Type B pancreatic cell (in vitro differentiated cells): ENCODE results near the gene SDK1. TPM values are rescaled to one million over a fixed set of nuclear protein-coding genes. Genes with fewer than 3 reads are reported as not detected.

Experiments used
- DNase-seq: peaks from one replicate; pipeline ENCODE4 v3.0.0; 2021; ENCODE audit warnings: mixed read lengths; ENCODE audit not compliant: unreplicated experiment; ENCODE audit errors: extremely low spot score
- H3K27ac Mint-ChIP-seq: 2 replicates; pipeline ENCODE4 v1.8.0; 2021; ENCODE audit warnings: mild to moderate bottlenecking, mixed read lengths
- H3K27me3 Mint-ChIP-seq: 2 replicates; pipeline ENCODE4 v1.8.0; 2021; ENCODE audit warnings: mixed read lengths
- H3K36me3 Mint-ChIP-seq: 2 replicates; pipeline ENCODE4 v1.8.0; 2021; ENCODE audit warnings: mixed read lengths
- H3K4me1 Mint-ChIP-seq: one replicate; pipeline ENCODE4 v1.8.0; 2021; ENCODE audit warnings: mixed read lengths; ENCODE audit not compliant: unreplicated experiment
- H3K4me3 Mint-ChIP-seq: 2 replicates; pipeline ENCODE4 v1.8.0; 2021; ENCODE audit warnings: mild to moderate bottlenecking, mixed read lengths
- H3K9me3 Mint-ChIP-seq: 2 replicates; pipeline ENCODE4 v1.8.0; 2021; ENCODE audit warnings: mixed read lengths
- CTCF ChIP-seq: fragments of 200-600 bp; sonication (generic); conservative IDR thresholded peaks from 2 replicates; pipeline ENCODE4 v1.5.0; 2021; ENCODE audit warnings: antibody characterized with exemption, mild to moderate bottlenecking
- total RNA-seq: library from RNA; stranded (reverse); gene quantifications from 2 replicates; pipeline ENCODE4 v1.2.1, GENCODE V29; 2021; ENCODE audit warnings: low replicate concordance

The SDK1 gene
- total RNA-seq, 1 donor from 2014 or later = 26.1 TPM

DNA sequence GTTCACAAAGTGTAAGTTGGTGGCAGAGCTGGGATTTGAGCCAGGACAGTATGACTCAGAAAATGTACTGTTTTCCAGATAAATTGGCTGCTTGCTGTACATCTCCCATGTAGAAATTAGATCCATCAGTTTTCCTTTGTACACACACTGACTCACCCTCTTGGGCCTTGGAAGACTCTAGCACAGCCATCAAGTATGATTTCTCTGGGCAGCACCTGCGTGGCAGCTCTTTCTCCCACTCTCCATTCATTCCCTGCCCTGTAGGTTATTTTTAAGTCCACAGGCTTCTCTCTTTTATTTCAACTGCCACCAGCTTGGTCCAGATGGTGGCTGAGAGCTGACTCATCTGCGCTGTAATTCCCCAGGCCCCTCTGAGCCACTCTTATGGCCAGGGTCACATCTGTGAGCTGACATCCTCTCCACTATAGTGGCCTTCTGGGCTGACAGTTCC lies 28.3 kb upstream of the SDK1 start:
- H3K27me3 Mint-ChIP-seq = peaks cover 4% of the 10 kb centered on the region
- no peak overlapping the region for H3K27ac Mint-ChIP-seq
- TF ChIP-seq CTCF = no peak
- no peaks in the 10 kb centered on the region for H3K36me3 Mint-ChIP-seq
- H3K4me1 Mint-ChIP-seq = peaks cover 5% of the 10 kb centered on the region
- no peak for DNase-seq
- H3K9me3 Mint-ChIP-seq = no peaks in the 10 kb centered on the region
- no peak overlapping the region for H3K4me3 Mint-ChIP-seq

DNA sequence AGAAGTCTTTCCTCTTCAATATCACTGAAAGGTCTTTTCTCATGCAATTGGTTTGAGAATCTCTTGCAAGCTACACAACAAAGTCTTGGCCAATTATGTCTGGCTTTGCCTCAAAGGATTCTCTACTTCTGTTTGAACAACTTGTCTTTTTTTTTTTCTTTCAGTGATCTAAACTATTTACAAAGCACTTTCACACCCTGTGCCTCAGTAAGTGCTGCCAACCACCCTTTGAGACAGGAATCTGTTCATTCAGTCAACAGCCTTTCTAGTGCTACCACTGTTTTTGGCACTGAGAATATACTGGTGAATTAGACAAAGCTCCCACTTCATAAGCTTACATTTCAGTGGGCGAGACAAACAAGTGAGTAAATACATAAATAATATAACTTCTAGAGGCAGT lies 26.9 kb upstream of the SDK1 start:
- Mint-ChIP-seq H3K36me3 (no peaks in the 10 kb centered on the region), H3K4me1 (no peaks in the 10 kb centered on the region), H3K4me3 (no peak overlapping the region), H3K27ac (no peak overlapping the region), H3K9me3 (no peaks in the 10 kb centered on the region), H3K27me3 (peaks cover 7% of the 10 kb centered on the region)
- no peak for DNase-seq
- no peak for TF ChIP-seq CTCF

DNA sequence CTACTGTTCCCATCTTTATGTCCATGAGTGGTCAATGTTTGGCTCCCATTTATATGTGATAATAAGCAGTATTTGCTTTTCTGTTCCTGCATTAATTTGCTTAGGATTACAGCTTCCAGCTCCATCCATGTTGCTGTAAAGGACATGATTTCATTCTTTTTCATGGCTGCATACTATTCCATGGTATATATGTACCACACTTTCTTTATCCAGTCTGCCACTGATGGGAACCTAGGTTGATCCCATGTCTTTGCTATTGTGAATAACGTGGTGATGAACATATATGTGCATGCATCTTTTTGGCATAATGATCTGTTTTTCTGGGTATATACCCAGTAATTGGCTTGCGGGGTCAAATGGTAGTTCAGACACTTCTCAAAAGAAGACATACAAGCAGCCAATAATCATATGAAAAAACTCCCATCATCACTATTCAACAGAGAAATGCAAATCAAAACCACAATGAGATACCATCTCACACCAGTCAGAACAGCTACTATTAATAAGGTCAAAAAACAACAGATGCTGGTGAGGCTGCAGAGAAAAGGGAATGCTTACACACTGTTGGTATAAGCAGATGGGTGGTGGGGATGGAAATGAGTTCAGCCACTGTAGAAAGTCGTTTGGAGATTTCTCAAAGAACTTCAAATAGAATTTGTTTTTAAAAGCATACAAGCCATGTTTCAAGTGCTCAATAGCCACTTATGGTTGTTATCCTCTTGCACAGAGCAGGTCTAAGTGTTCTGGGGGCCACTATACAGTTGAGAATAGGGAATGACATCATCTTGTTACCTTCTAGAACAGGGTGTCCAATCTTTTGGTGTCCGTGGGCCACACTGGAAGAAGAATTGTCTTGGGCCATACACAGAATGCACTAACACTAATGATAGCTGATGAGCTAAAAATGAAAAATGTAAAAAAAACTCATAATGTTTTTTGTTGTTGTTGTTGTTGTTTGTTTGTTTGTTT lies 23.2 kb upstream of the SDK1 start:
- no peak overlapping the region for H3K4me3 Mint-ChIP-seq
- no peak for TF ChIP-seq CTCF
- H3K9me3 Mint-ChIP-seq = no peaks in the 10 kb centered on the region
- DNase-seq = no peak
- H3K27ac Mint-ChIP-seq = no peak overlapping the region
- no peaks in the 10 kb centered on the region for H3K36me3 Mint-ChIP-seq
- no peaks in the 10 kb centered on the region for H3K4me1 Mint-ChIP-seq
- peaks cover 7% of the 10 kb centered on the region for H3K27me3 Mint-ChIP-seq

DNA sequence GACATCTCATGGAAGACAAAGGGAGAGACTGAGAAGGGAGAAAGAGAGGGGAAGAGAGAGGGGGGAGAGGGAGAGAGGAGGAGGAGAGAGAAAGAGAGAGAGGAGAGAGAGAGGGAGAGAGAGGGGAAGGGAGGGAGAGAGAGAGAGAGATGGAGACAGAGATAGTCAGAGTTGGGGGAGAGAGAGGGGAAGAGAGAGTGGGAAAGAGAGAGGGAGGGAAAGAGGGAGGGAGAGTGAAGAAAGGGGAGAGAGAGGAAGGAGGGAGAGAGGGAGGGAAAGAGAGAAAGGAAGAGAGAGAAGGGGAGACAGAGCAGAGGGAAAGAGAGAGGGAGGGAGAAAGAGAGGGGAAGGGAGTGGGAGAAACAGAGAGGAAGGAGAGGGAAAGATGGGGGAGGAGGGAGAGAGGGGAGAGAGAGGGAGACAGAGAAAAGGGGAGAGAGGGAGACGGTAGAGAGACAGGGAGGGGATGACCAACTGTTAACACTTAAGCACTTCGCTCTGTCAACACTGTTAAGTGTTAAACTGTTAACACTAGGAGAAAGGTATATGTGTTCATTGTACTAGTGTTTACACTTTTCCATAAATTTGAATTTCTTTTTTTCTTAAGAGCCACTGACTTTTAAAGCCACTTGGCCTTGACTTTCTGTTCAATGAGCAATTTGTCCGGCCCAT lies 21.8 kb upstream of the SDK1 start:
- DNase-seq = no peak
- peaks cover 4% of the 10 kb centered on the region for H3K27me3 Mint-ChIP-seq
- no peaks in the 10 kb centered on the region for H3K4me1 Mint-ChIP-seq
- TF ChIP-seq CTCF = no peak
- H3K4me3 Mint-ChIP-seq = no peak overlapping the region
- H3K27ac Mint-ChIP-seq = no peak overlapping the region
- no peaks in the 10 kb centered on the region for H3K9me3 Mint-ChIP-seq
- no peaks in the 10 kb centered on the region for H3K36me3 Mint-ChIP-seq

DNA sequence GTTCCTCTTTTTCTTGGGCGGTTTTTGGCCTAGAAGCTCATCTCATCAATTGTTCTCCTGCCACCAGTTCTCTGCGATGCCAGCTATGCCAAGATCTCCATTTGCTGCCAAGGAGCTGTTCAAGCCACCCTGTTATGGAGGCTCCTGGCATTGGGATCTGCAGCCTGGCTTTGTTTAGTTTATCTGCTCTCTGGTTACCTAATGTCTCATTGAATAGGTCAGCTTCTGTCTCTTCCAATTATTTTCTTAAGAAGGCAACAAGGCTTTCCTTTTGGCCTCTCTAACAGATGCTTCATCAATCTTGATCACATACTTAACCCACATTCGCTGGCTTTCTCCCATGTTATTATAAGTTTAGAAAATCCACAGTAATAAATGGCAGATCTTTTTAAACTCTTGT lies 20.6 kb upstream of the SDK1 start:
- no peaks in the 10 kb centered on the region for H3K4me1 Mint-ChIP-seq
- H3K27me3 Mint-ChIP-seq = peaks cover 4% of the 10 kb centered on the region
- H3K27ac Mint-ChIP-seq = no peak overlapping the region
- H3K36me3 Mint-ChIP-seq = no peaks in the 10 kb centered on the region
- H3K4me3 Mint-ChIP-seq = no peak overlapping the region
- no peak for DNase-seq
- TF ChIP-seq CTCF = no peak
- no peaks in the 10 kb centered on the region for H3K9me3 Mint-ChIP-seq
